ENCODE measurements around the gene PAX8. TPM values are rescaled to one million over a fixed set of nuclear protein-coding genes. Genes with fewer than 3 reads are reported as not detected.
A peak's percentile ranks its signal among the peaks of the same experiment; 100 is the strongest.

PAX8 gene
- total RNA-seq, 1 donor from 2014 or later = 1.2 TPM

- Histone ChIP-seq H3K4me3 (no peak overlapping the region), H3K36me3 (no peaks in the 10 kb centered on the region), H3K4me1 (peaks cover 21% of the 10 kb centered on the region), H3K9me3 (no peaks in the 10 kb centered on the region), H3K27me3 (ENCODE audit: low read depth) (no peaks in the 10 kb centered on the region), H3K27ac (no peak overlapping the region)
- no peak for TF ChIP-seq CTCF (IDR thresholded peaks at IDR 0.05)
- ATAC-seq = no peak
- DNase-seq = no peak
- intact Hi-C loops (cut with DNase I) = no loop called here
Observed at GRCh38 chr2:113253453-113253852, 25.3 kb downstream of the PAX8 start.

GRCh38 chr2:113252047-113252590 is 26.6 kb downstream of the PAX8 start:
- no peak for TF ChIP-seq CTCF (IDR thresholded peaks at IDR 0.05)
- intact Hi-C loops (cut with DNase I) = no loop called here
- Histone ChIP-seq H3K27ac (no peak overlapping the region), H3K9me3 (no peaks in the 10 kb centered on the region), H3K27me3 (ENCODE audit: low read depth) (no peaks in the 10 kb centered on the region), H3K4me3 (no peak overlapping the region), H3K36me3 (no peaks in the 10 kb centered on the region), H3K4me1 (peaks cover 8% of the 10 kb centered on the region)
- no peak for ATAC-seq
- no peak for DNase-seq

- Histone ChIP-seq H3K9me3 (no peaks in the 10 kb centered on the region), H3K4me1 (peaks cover 7% of the 10 kb centered on the region), H3K4me3 (no peak overlapping the region), H3K27me3 (ENCODE audit: low read depth) (no peaks in the 10 kb centered on the region), H3K36me3 (no peaks in the 10 kb centered on the region), H3K27ac (no peak overlapping the region)
- intact Hi-C loops (cut with DNase I) = no loop called here
- DNase-seq (no peak), ATAC-seq (no peak)
- no peak for TF ChIP-seq CTCF (IDR thresholded peaks at IDR 0.05)
Observed at GRCh38 chr2:113251118-113251517, 27.6 kb downstream of the PAX8 start.

GRCh38 chr2:113248997-113249770 is 29.5 kb downstream of the PAX8 start:
- Histone ChIP-seq H3K36me3 (no peaks in the 10 kb centered on the region), H3K4me3 (no peak overlapping the region), H3K27me3 (ENCODE audit: low read depth) (no peaks in the 10 kb centered on the region), H3K9me3 (no peaks in the 10 kb centered on the region), H3K27ac (no peak overlapping the region), H3K4me1 (peaks cover 7% of the 10 kb centered on the region)
- TF ChIP-seq CTCF (IDR thresholded peaks at IDR 0.05) = peak; percentile 94
- ATAC-seq = peak; percentile 83 to 90
- peak; percentile 82 for DNase-seq
- intact Hi-C loops (cut with DNase I) = no loop called here

- ATAC-seq (no peak), DNase-seq (no peak)
- TF ChIP-seq CTCF (IDR thresholded peaks at IDR 0.05) = no peak
- no peak overlapping the region for H3K4me3 ChIP-seq
- no peak overlapping the region for H3K27ac ChIP-seq
- no peaks in the 10 kb centered on the region for H3K9me3 ChIP-seq
- H3K36me3 ChIP-seq = no peaks in the 10 kb centered on the region
- H3K27me3 ChIP-seq (ENCODE audit: low read depth) = no peaks in the 10 kb centered on the region
- intact Hi-C loops (cut with DNase I) = no loop called here
- H3K4me1 ChIP-seq = peaks cover 7% of the 10 kb centered on the region
Observed at GRCh38 chr2:113246606-113247005, 32.1 kb downstream of the PAX8 start.
